Stimulated activated CD4-positive, alpha-beta T cell treated with anti-CD3 and anti-CD28 coated beads, TNF-alpha, amount 100 ng/mL, for 24 hours (primary cell): ENCODE results near the gene LCN15.
"Not testable (repeated sequence)": the region's sequence is repeated elsewhere in the genome, so short reads cannot be mapped to it uniquely, and the experiment has no call there.

Experiments
- DNase-seq, 3 experiments: peaks; one replicate each; pipeline ENCODE4 v3.0.0-alpha.2; 2020; ENCODE audit warnings: low read depth in 3 of 3

LCN15 gene

DNA sequence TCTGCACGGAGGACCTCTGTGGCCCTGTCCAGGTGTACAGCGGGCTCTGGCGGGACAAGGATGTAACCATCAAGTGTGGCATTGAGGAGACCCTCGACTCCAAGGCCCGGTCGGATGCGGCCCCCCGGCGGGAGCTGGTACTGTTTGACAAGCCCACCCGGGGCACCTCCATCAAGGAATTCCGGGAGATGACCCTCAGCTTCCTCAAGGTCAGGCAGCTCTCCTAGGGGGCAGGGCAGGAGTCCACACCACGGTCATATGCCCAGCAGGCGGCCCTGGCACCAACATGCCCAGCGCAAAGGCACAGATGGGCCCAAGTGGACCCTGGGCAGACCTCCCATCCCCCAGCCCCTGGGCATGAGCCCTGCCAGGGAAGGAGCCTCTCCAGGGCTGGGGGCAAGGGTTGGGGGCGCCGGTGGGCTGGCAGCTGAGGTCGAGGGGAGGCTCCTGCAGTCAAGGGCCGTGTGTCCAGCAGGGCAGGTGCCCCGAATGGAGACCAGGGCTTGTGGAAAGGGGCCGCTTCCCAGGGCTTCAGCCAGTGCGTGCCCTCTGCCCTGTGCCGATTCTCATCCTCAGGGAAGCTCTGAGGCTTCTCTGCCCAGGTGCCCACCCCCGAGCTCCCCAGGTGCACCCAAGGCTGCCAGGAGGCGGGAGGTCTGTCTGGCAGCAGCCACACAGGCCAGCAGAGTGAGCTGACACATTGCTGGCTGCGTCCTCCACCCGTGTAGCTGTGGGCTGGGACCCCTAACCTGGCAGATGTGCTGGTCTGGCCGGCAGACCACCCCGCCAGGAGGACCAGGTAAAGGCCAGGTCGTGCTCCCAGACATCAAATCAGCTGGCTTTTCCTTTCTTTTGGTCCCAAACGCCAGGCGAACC lies 42.0 kb downstream of the LCN15 start:
- no peak for DNase-seq

DNA sequence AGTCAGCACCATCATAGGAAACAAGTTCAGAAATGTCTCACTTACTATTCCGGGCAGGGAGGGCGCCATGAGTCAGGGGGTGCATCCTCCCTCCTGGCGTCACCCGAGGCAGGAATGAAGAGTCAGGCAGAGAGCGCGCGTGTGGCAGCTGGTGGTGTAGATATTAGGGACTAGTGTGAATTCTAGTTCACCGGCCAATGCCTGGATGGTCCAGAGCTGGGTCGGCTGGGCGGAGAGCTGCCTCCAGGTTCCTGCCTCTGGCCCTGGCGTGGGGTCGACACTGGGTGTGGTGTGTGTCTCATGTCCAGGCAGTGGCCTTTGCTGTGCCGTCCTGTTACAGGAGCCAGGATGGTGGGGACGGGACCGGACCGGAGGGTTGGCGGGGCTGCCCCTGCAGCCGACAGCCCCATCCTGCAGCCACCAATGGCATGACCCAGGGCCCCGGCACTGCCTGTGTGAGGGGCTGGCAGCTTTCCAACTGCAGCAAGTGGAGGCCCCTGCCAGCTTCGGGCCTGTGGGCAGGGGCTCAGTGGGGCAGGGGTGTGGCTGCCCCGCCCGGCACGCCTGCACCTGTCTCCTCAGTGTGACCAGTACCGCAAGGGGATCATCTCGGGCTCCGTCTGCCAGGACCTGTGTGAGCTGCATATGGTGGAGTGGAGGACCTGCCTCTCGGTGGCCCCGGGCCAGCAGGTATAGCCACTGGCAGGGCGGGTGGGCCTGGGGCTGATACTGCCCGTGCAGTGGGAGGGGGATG lies 42.8 kb downstream of the LCN15 start:
- no peak for DNase-seq

DNA sequence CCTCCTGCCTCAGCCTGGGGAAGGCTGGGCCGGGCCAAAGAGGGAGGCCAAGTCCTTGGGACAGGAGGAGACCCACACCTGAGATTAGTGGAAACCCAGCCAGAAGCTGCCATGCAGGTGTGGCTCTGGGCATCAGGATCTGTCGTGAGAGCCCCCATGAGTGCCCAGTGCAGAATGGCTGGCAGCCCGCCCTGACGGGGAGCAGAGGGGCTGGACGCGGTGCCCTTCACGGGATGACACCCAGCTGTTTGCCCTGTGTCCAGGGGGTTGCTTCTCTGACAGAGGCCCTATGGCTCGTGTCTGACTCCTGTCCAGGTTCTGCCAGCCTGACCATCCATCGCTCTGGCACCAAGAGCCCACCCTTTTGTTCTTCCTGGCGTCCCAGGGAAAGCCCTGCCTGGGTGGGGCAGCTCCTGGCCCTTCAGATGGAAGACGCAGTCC lies 43.4 kb downstream of the LCN15 start:
- no peak for DNase-seq

DNA sequence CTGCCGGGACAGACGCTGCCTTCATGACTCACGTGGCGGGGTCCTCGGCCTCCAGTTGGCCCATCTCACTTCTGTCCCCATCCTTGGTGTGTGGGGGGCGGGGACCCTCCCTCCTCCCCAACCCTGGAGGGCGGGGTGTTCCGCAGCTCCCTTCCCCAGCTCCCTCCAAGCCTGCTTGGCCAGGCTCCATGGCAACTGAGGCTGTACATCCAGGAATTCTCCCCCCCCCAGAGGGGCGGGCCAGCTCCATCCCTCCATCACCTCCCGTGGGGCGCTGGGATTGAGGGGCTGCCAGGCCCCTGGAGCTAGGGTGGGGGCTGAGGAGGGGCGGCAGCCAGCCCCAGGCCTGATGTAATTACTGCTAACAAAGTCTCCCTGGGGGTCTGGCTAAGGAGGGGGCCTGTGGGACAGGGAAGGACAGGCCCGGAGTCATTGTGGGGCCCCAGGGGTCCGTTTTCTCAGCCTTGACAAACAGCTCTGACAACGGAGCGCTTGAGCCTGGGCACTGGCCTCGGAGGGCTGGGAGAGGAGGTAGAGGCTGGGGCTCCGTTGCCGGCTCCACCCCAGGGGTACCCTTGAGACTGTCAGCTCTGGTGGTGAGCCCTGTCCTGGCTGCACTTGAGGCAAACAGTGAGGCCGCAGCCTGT lies 43.9 kb downstream of the LCN15 start:
- DNase-seq: no peak

DNA sequence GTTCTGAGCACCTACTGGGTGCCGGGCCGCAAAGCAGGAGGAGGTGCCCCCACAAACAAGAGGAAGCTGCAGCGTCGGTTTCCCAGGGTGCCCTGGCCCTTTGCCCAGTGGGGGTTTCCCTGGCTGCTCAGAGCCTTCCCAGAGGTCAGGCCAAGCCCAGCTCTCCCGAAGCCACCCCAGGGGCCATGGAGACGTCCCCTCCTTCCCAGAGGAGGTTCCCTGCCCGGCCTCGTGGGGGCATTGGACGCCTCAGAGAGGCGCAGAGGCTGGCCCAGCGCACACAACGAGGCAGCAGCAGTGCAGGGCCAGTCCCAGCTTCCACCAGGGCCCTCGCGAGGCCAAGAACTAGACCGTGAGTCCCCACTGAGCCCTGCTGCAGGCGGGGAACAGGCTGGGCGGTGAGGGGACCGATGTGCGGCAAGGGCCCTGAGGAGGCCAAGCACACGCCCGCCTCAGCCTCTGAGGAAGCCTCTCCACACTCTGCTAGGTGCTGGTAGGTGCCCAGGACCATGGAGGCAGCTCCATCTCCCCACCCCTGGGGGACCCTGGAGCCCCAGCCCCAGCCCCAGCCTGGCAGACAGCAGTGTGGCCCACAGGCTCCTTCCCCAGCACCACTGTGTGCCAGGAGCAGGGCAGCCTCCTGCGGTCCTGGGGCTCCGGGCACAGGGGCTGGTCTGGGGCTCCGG lies 45.0 kb downstream of the LCN15 start:
- no peak for DNase-seq

DNA sequence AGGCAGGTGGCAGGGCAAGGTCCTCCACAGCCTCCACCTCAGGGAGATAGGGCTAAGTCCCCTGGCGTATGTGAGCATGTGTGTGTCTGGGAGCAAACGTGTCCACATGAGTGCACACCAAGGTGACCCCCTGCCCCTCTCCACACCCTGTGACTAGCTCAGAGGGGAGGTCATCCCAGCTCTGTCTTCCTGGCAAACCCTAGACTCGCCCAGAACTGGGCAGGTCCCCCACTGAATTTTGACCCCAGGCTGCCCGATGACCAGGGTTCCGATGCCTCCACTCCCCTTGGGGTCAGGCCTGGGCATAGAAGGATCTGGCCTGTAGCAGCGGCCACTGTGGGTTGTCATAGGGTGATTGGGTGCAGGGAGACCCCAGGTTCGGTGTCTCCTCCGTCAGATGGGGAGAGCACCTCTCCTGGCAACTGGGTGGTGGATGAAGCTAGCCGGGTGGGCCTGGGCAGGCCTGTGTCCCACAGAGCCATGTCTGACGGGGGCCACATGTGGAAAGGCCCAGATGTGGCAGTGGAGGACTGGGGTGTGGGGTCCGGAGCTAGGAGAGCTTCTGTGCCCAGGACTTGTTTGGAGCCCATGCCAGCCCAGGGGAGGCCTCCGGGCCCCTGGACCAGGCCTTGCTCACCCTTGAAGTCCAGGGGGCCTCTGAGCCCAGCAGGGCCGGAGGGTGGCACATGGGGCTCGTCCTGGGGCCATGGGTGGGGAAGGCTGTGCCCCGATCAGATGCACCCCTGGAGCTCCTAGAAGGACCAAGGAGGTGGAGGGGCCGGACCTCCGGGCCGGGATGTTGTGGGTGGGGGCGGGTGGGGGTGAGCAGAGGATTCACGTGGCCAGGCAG lies 45.7 kb downstream of the LCN15 start:
- no peak for DNase-seq

DNA sequence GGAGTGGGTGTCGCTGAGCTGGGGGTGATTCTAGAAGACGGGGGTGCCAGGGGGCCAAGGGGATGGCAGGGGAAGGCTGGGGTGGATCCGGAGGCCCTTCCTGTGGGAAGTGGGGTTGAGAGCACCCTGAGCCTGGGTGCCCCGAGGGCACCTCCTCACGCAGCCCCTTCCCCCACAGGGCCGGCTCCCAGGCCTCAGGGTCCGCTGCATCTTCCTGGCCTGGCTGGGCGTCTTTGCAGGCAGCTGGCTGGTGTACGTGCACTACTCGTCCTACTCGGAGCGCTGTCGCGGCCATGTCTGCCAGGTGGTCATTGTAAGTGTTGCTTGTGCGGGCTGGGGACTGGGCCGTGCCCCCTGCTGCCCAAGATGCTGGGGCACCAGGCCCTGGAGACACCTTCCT lies 46.9 kb downstream of the LCN15 start:
- DNase-seq: no peak

DNA sequence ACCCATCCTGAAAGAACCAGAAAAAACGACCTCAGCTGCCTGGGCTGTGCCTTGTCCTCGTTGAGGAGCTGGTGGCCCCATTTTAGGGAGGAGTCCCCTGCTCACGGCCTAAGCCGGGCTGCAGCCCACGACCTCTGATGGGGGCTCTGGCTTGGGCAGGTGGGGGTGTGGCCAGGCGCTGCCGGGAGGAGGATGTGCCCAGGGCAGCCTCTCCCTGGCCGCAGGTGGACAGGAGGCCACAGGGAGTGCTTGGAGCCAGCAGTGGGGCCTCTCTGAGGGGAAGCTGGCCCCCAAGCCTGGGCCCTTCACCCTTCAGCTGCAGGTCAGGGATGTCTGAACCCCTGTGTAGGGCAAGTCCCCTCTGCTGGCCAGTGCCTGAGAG lies 49.4 kb downstream of the LCN15 start:
- no peak for DNase-seq

DNA sequence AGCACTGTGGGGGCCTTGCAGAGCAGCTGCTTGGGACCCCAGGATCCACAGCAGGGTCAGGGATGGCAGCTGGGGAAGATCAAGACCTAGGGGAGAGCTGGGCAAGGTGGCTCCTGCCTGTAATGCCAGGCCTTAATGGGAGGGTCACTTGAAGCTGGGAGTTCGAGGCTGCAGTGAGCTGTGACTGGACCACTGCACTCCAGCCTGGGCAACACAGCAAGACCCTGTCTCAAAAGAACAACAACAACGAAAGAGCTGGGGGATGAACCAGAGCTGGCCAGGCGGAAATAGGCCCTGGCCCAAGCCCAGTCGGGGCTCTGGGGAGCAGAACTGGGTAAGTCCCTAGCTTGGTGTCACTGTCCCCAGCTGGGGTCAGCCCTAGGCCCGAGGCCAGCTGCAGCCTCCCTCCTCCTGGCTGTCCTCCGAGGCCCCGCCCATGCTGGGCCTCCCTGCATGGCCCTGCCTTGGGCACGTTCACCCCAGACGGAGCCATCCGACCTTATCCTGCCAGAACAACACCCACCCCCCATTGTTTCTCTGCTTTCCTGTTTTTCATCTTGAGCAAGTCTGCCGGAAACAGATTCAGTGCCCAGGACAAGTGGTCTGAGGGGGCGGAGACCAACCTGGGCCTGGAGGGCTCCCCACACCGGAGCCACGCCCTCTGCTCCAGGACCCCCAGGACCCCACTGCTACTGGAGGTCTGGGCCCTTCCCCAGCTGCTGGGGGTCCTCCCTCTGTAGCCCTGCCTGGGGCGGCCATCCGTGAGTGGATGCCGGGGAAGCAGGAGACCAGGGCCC lies 50.0 kb downstream of the LCN15 start:
- no peak for DNase-seq

DNA sequence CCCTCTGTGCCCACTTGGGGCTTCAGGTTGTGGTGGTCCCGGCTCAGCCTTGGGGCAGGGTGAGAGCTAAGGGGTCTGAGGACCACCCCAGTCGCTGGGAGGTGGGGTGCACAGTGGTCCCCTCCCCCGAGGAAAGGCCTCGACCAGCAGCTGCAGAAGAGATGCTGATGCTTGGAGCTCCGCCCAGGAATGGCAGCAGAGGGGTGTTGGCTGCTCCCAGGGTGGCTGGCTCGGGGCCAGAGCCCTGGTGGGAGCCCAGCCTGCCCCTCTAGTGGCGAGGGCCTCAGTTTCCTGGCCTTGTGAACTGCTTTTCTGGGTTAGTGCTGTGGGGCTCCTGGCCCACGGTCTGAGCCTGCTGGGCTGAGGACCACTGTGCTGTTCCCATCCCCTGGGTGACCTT lies 50.8 kb downstream of the LCN15 start:
- DNase-seq: no peak

DNA sequence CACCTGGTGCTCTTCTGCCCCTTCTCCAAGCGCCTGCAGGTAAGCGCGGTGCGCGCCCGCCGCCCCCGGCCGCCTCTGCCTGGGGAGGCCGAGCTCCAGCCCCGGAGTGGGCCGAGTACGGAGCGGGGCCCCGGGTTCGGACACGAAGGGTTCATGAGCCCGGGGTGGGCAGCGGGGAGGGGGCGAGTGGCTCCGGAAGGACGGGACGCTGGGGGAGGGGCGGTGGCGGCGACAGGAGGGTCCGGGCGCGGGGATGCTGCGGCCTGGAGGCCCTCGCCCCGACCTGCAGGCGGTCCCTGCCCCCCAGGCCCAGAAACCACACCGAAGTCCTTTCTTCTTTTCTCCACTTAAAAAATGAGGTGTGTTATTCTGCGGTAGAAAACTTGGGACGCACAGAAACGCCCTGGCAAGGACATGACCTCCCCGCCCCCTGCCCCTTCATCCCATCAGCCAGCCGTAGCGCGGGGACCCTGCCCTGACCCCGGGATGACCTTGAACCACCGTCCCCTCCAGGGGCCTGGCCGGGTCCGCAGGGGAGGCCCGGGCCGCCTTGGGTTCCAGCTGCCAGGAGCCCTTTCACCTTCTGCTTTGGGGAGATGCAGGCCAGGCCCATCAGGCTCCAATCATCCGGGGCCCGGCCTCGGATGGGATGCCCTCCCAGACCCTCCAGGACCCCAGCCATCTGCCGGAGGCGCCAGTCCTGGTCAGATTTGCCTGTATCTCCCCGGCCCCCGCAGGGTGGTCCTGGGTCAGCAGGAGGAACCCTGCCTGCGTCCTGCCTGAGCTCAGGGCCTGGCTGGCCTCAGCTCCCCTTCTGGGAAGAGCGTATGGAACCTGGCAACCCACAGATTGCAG lies 51.4 kb downstream of the LCN15 start:
- DNase-seq: no peak

DNA sequence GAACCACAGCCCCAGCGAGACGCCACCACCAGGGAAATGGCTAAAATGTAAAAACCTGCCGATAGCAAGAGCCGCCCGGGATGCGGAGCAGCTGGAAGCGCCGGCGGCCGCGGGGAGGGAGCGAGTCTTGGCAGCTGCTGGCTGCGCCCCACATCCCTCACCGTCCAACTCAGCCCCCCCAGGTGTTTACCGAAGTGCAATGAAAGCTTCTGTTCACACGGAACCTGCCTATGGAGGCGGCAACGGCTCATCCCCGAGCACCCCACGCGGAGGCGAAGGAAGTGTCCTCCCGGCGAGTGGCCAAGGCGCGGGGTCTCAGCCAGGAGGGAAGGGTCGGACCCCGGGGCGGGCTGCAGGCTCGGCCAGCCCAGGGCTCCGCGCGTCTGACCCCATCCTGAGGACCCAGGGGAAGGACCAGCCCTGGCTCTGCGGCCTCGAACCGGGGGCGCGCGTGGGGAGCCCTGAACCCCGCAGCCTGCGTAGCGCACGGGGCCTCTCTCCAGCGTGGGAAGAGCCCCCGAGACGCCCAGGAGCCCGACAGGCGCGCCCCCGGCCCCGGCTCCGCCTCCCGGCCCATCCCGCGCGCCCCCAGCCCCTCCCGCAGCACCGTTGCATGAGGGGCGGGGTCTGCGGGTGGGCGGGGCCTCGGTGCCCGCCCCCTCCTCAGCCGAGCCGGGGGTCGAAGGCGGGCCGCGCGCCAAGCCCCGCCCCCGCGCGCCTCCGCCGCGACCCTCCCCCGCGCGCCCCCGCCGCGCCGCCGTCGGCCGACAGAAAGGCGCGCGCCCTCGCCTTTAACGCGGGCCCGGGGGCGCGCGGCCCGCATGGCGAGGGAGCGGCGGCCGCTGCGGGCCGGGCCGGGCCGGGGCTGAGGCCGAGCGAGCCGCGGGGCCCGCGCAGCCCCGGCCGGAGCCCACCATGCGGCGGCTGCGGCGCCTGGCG lies 52.3 kb downstream of the LCN15 start, which contains the start of gene DIPK1B:
DIPK1B (plus strand) TSS at position 822 of the 939 bp plus-strand sequence; CDS start at position 916, 94 bp downstream.
- no peak for DNase-seq

DNA sequence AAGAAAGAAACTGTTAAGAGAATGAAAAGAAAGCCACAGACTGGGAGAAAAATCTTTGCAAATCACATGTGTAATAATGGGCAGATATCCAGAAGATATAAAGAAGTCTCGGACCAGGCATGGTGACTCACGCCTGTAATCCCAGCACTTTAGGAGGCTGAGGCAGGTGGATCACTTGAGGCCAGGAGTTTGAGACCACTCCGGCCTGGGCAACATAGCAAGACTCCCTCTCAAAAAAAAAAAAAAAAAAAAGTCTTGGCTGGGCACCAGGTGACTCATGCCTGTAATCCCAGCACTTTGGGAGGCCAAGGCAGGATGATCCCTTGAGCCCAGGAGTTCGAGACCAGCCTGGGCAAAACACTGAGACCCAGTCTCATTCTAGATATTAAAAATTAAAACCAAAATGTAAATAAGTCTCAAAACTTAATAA lies 53.1 kb downstream of the LCN15 start:
- DNase-seq: not testable (repeated sequence)

DNA sequence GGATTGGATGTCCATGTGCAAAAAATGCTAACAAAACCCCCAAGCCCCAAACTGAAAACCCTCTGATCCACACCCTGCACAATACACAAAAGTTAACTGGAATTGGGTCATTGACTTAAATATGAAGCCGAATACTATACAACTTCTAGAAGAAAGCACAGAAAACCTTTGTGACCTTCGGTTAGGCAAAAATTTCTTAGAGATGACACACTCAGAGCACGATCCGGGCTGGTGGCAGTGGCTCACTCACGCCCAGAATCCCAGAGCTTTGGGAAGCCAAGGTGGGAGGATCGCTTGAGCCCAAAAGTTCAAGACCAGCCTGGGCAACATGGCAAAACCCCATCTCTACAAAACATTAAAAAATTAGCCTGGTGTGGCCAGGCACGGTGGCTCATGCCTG lies 53.8 kb downstream of the LCN15 start:
- DNase-seq: no peak
